HTR-8/SVneo (cell line): ENCODE data around the gene HMGN4.
"Not testable (repeated sequence)": the region's sequence is repeated elsewhere in the genome, so short reads cannot be mapped to it uniquely, and the experiment has no call there.

Experiments
- DNase-seq: peaks from one replicate; pipeline ENCODE4 v3.0.0; 2011; ENCODE audit warnings: low spot score, mixed read lengths; ENCODE audit not compliant: insufficient read length
- FAIRE-seq: peaks from 2 replicates; lab custom pipeline; 2011; peaks lifted over from hg19 to GRCh38; lab: Jason Lieb, UNC

Gene HMGN4

DNA sequence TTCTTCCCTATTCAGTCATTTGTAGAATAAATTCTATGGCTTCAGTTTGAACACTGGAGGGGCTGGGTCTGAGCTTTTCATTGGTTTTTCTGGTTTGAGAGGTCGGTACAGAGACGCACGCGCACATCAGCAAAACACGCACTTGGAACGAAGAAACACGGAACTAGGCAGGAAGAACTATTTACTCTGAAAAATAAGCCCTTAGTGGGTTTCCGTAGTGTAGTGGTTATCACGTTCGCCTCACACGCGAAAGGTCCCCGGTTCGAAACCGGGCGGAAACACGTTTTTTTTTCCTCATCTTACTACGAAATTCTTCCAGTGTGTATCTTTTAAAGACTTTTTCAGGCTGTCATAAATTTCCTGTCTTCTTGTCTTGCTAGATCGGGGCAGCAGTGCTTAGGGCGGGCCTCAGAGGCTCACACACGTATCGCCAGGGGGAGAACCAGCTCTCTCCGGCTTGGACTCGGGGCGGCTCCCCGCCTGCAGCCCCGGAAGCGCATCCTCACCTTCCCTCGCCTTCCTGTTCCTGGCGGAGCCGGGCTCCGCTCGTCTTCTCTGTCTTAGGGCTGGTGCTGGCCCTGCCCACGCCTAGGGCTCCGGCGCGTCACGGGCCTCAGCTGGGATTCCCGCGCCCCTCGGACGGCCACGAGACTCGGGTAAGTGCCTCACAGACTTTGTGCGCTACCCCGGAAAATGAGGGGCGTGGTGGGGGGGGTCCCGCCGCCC is at the start of gene HMGN4:
TSS of gene HMGN4 (plus strand) at position 521 of the 726 bp plus-strand sequence. CDS start 6,841 bp downstream, outside the sequence.
- peak; percentile 74 for DNase-seq
- FAIRE-seq: no peak

DNA sequence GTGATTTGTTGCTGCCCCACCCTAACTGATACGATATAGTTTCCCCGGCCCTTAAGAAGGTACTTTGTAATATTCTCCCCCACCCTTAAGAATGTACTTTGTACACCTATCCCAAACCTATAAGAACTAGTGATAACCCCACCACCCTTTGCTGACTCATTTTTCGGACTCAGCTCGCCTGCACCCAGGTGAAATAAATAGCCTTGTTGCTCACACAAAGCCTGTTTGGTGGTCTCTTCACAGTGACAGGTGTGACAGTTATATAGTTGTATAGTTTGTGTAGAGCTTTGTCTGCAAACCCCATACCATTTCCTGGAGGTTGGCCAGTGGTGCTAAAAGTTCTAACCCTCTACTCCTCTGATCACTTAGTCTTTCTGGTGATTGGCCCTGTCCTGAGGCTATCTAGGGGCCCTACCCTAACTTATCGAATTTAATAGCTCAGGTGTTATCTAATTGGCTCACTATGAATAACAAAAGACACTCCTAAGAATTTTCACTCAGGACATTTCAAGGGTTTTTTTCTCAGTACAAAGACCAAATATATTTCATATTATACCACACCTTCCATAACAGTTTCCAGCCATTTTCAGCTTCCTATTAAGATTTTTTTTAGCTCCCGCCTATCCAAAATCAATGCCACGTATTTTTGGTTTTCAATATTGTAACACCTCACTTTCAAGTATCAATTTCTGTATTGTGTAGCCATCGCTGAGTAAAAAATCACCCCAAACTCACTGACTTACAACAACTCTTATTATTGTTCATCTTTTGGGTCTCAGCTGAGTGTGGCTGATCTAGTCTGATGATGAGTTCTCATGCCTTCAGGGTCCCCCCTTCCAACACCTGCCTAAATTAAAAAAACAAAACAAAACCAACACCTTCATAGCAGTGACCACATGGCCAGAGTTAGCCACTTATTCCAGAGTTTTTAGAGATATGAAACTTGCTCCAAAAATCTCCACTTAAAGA is 47.9 kb upstream of the HMGN4 start:
- DNase-seq (no peak), FAIRE-seq (no peak)

DNA sequence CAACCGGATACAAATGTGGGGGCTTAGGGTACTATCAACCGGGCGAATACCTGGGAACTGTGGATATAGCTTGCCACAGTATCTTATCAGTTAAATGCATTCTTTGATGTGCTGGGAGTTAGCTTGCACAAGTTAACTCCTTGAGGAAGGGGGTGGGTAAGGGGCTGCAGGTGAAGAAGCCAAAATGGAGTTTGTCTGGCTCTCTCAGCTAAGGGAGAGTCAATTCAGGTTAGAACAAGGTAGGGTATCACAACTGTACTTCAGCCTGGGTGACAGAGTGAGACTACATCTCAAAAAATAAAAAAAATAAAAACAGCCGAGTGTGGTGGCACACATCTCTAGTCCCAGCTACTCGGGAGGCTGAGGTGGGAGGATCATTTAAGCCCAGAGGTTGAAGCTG is 46.6 kb upstream of the HMGN4 start:
- no peak for DNase-seq
- no peak for FAIRE-seq

DNA sequence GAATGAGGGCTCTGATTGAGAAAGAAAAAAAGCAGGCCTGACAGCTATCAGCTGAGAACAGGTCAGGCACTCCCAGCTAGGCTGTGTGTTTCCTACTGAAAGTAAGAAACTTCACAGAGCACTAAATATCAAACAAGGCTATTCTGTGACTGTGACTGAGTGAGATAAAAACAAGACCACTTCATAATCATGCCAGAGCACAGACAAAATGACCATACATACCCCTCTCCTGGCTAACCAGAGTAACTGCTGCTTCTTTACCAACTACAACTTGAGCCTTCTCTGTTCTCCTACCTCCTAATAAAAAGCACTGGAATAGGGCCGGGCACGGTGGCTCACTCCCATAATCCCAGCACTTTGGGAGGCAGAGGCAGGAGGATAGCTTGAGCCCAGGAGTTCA is 44.9 kb upstream of the HMGN4 start:
- no peak for FAIRE-seq

DNA sequence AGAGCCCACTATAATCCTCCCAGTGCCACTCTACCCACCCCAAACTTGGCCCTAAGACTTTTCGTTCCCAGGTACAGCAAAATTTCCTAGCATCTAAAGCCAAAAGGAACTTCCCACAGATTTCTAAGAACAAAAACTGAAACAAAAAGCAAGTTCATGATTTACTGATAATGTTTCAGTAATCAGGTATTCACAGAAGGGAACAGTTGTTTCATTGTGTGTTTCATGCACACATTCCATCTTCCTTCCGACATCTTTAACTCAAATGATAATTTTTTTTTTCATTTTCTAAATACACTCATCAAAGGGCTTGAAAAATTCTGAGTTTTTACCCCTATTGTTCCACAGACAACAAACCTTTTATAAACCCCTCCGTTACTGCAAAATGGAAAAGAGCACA is 44.0 kb upstream of the HMGN4 start:
- FAIRE-seq (no peak), DNase-seq (no peak)

More for the DNA sequence above, 44.9 kb upstream of the HMGN4 start:
- no peak for DNase-seq

DNA sequence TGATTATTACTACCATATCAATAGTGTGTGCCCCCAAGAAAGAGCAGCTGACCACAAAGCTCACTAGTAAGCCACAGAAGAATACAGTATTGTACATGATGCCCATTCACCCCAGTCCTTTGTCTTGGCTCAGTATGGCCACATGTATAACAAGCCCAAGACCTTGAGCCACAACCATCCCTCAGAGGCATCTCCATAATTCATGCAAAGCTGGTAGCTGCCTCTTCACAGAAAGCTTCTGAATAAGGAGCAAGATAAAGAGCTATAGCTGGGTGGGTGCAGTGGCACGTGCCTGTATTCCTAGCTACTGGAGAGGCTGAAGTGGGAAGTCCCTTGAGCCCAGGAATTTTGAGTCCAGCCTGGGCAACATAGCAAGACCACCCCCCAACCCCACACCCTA is 42.9 kb upstream of the HMGN4 start:
- DNase-seq: no peak
- no peak for FAIRE-seq

DNA sequence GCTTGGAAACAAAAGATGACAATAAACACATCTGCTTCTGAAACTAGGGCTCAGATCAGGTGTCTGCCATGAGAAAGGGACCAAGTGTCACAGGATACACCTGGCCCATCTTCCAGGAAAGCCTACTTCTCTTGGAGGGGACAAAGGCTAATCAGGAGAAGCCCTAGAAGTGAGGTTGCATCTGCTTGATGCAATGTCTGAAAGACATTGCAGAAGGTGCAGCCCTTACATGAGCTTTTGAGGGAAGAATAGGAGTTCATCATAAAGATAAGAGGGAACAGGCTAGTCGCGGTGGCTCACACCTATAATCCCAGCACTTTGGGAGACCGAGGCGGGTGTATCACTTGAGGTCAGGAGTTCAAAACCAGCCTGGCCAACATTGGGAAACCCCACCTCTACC is 40.6 kb upstream of the HMGN4 start:
- DNase-seq: no peak
- no peak for FAIRE-seq

DNA sequence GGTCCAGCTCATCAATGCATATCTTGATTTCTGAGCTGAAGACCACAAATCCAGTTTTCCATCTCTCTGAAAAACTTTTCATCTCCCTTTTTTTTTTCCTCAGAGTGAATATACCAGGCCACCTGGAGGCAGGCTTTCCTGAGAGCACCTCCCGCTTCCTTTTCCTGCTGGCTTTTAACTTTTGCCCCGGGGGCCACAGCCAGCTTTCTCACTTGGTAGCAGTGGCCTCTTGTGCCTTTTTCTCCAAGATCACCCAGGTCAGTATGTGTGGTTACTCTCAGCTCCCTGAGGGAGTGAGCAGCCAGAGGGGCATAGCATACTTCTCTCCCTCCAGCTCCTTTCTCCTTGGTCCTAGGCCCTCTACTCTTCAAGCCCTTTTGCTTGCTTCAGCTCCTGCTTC is 38.1 kb upstream of the HMGN4 start, which contains the start of gene BTN1A1:
TSS of gene BTN1A1 (plus strand) at position 202 of the 400 bp plus-strand sequence. CDS start 984 bp downstream, outside the sequence.
- no peak for DNase-seq

DNA sequence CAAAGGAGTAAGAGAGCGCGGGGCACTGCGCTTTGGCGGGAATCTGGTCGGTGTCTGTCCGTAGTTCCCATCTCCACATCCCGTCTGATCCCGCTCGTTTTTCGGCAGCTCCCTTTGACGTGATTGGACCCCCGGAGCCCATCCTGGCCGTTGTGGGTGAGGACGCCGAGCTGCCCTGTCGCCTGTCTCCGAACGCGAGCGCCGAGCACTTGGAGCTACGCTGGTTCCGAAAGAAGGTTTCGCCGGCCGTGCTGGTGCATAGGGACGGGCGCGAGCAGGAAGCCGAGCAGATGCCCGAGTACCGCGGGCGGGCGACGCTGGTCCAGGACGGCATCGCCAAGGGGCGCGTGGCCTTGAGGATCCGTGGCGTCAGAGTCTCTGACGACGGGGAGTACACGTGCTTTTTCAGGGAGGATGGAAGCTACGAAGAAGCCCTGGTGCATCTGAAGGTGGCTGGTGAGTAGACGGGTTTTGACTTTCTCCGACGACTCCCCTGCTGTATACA is 36.6 kb upstream of the HMGN4 start:
- FAIRE-seq (no peak), DNase-seq (no peak)

More for the DNA sequence above, 38.1 kb upstream of the HMGN4 start, which contains the start of gene BTN1A1:
- FAIRE-seq: no peak

DNA sequence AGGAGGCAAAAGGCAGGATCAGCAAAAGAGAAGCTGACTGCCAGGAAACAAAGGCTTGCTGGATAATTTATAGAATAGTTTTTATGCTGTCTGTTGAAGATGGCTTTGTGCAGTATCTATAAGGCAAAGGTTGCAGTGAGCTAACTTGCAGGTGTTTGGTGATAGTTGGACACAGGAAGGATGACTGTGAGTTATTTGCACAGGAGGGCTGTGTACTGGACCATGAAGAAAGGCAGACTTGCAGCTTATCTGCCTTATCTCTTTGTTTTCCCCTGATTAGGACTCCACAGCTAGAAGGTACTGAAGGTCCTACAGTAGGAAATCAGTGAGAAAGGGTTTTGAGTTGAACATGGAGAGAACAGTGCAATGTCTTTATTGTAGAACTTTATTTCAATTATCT is 36.0 kb upstream of the HMGN4 start:
- FAIRE-seq: no peak

DNA sequence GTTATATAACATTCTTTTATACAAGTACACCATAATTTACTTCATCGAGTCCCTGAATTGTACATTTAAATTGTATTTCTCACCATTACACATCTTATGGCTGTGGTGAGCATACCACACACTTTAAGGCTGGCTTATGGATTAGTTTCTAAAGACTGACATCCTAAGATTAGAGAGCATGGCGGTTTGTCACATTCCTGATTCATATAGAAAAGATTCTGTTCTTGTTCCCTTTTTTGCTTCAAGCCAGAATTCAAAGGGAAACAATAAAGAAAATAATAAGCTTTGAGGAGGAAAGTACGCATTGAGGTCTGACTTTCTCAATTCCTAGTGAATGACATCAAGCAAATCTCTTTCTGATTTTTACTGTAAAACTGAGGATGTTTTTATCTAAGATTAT is 35.5 kb upstream of the HMGN4 start:
- FAIRE-seq: no peak
- DNase-seq: no peak

More for the DNA sequence above, 36.0 kb upstream of the HMGN4 start:
- no peak for DNase-seq

DNA sequence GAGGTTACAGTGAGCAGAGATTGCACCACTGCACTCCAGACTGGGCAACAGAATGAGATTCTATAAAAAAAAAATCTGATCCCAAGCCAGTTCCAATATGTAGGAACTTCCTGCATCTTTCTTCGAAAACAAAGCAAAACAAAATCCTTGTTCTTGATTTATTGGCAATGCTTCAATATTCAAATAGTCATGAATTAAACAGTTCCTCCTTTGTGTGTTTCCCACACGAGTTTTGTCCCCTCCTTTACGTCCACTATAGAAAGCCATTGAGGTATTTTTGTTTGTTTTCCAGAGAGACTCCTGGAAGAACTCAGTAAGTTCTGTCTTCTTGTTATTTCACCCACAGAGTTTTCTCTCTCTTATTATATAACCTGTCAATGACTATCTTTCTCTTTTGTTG is 30.5 kb upstream of the HMGN4 start:
- FAIRE-seq (no peak), DNase-seq (no peak)

DNA sequence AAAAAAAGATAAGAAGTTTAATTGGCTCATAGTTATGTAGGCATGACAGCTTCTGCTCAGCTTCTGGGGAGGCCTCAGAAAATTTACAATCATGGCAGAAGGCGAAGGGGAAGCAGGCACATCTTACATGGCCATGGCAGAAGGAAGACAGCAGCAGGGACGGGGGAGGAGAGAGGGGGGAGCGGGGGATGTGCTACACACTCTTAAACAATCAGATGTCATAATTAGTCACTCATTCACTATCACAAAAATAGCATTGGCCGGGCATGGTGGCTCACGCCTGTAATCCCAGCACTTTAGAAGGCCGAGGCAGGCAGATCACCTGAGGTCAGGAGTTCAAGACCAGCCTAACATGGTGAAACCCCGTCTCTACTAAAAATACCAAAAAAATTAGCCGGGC is 27.1 kb upstream of the HMGN4 start:
- not testable (repeated sequence) for DNase-seq, FAIRE-seq

DNA sequence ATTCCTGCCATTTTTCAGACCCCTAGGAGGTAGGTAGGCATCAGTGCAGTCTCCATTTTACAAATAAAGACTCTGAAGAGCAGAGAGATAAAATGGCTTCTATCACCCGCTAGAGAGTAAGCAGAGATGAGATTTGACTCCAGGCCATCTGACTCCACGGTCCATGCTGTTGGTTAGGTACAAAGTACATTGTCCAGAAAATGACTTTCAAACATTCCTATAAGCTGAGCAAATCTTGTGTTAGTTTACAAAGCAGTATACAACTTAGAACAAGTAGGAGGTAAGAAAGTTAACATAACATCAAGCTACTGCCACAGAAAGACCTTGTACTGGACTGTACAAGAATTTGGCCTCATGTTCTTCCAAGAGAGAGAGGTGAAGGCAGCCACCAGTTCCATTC is 23.2 kb upstream of the HMGN4 start:
- FAIRE-seq: no peak
- no peak for DNase-seq

DNA sequence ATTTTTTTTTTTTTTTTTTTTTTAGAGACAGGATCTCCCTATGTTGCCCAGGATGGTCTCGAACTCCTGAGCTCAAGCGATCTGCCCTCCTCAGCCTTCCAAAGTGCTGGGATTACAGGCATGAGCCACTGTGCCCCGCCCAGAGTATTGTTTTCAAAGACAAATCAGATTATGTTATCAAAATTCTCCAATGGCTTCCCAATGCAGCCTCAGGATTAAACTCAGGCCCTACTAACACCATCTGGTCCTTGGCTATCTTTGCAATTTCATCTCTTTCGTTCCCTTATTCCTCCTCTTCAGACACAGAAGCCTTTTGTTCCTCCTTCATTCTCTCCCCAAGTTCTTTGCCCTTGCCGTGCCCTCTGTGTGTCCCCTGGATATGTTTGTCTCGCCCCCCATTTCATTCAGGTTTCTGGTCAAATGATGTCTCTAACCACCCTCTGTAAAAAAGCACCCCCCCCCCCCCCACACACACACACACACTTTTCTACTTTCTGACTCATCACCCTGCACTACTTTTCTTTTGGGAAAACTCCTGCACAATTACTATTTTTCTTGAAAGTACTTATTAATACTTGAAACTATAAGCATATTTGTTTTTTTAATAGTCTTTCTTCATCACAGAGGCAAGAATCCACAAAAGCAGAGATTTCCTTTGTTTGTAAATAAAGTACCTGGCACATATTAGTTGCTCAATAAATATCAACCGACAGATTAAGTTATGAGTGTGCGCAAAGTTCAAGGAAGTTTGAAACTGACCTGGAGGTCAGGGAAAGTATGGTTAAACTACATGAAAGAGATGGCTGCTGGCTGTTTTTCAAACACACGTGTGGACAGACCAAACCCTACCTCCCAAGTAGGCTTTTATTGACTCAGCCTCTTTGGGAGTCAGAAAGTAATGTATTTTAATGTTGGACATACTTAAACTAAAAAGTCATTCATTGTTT is 21.4 kb upstream of the HMGN4 start:
- DNase-seq: no peak
- no peak for FAIRE-seq

DNA sequence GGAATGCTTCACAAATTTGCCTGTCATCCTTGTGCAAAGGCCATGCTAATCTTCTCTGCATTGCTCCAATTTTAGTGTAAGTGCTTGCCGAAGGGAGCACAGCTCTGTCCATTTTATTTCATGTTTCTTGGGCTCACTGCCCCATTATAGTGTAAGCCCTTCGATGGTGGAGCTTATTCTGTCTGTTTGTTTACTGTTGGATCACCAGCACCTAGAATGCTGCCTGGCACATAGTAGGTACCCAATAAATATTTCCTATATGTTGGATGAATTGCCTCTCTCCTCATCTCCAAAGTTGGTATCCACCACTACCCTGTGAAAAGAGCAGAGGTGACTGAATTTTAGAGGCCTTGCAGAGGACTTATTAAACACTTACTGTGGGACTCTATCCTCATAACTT is 18.8 kb upstream of the HMGN4 start:
- DNase-seq (no peak), FAIRE-seq (no peak)

DNA sequence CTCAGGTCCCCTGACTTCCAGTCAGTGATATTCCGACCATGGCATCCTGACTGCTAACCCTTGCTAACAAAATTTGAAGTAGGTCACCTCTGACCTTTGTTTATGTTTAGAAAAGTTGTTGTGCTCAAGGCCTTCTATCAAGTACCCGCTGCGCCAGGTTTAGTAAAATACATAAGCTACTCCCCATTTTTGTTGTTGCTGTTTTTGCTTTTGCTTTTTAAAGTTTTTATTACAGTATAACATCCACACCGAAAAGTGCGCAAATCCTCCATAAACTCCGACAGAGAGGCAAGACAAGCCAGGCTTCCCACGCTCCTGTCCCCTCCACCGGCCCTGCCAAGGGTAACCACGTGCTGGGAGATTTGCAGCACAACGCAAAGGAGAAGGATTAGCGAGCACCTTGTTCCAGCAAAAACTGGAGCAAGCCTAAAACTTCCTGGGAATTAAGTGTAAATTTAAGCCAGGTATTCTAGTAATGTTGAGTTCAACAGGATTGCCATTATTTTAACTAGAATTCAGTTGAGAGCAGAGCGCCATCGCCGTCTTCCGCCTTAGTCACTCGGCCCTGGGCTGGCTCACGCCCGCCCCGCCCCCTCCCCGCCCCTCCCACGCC is 17.8 kb upstream of the HMGN4 start:
- DNase-seq: no peak

DNA sequence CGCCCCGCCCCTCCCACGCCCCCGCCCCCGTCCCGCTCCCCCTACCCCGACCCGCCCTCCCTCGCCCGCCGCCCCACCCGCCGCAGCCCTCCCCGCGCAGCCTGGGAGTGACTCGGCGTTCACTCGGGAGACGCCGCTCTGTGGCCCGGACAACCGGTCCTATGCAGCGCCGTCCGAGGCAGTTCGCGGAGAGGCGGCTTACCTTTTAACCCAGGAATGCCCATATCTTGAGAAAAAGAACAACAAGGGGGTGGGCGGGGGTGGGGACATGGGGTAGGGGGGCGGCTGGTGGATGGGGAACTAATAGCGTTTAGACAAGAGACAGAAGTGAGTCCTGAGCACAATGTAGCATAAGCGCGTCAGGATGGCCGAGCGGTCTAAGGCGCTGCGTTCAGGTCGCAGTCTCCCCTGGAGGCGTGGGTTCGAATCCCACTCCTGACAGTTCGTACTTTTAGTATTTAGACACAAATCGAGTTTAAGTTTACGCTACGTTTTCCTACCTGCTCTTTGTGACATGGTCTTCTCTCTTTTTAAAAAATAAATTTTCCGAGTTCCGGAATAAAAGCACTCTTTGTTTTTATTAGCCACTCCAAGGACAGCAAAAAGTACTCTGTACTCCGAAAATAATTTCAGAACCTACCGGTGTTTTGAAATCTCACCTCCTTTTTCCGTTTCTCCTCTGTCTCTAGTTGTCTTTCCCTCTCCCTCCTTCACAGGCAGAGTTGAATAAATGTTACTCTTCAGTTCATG is 17.1 kb upstream of the HMGN4 start:
- FAIRE-seq: no peak

More for the DNA sequence above, 17.8 kb upstream of the HMGN4 start:
- FAIRE-seq: no peak

More for the DNA sequence above, 17.1 kb upstream of the HMGN4 start:
- peak; percentile 85 for DNase-seq
